NCI-H510A (cell line): ENCODE results near the gene MCF2L.
"Not testable (repeated sequence)": the region's sequence is repeated elsewhere in the genome, so short reads cannot be mapped to it uniquely, and the experiment has no call there.

Experiments
- DNase-seq: peaks from one replicate; lab custom pipeline; 2025; lab: John Stamatoyannopoulos, UW

Gene MCF2L

DNA sequence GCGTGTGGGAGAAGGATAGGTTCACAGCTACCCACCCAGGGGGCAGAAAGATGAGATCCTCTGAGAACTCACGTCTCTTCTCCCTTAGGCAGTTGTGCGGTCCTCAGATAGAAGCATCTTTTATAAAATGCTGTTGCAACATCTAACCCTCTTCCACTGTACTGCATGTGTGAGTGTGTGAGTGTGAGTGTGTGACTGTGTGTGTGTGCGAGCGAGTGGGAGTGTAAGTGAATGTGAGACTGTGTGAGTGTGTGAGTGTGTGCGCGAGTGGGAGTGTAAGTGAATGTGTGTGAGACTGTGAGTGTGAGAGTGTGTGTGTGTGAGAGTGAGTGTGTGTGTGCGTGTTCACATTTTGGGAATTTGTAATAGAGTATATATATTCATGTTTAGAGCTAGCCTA lies 81.0 kb downstream of the MCF2L start:
- DNase-seq: no peak

GRCh38 chr13:113050734-113051431 lies 81.9 kb downstream of the MCF2L start:
- no peak for DNase-seq

DNA sequence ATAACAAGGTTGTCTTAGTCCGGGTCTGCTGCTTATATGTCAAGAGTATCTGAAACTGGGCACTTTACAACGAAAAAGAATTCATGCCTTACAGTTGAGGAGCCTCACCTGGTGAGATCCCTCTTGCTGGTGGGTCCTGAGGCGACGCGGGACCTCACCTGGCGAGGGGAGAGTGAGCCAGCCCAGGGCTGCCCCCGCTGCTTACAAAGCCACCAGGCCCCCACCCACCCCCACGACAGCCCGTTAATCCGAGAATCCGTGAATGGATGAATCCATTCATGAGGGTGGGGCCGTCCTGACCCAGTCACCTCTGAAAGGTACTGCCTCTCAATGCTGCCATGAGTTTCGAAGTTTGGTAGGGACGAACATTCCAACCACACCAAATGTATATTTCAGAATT lies 82.6 kb downstream of the MCF2L start:
- no peak for DNase-seq

- no peak for DNase-seq
Measured at GRCh38 chr13:113052206-113052605, 83.2 kb downstream of the MCF2L start.

- no peak for DNase-seq
Measured at GRCh38 chr13:113052971-113053370, 84.0 kb downstream of the MCF2L start.

GRCh38 chr13:113053376-113053775 lies 84.4 kb downstream of the MCF2L start:
- no peak for DNase-seq

- no peak for DNase-seq
Measured at GRCh38 chr13:113053801-113054604, 85.0 kb downstream of the MCF2L start.

DNA sequence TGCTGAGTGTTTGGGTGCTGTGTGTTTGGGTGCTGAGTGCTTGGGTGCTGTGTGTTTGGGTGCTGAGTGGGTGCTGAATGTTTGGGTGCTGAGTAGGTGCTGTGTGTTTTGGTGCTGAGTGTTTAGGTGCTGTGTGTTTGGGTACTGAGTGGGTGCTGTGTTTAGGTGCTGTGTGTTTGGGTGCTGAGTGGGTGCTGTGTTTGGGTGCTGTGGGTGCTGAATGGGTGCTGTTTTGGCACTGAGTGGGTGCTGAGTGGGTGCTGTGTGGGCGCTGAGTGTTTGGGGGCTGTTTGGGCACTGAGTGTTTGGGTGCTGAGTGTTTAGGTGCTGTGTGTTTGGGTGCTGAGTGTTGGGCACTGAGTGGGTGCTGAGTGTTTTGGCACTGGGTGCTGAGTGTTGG lies 88.1 kb downstream of the MCF2L start:
- DNase-seq: no peak

- not testable (repeated sequence) for DNase-seq
Measured at GRCh38 chr13:113057559-113057958, 88.5 kb downstream of the MCF2L start.

GRCh38 chr13:113058129-113058987 lies 89.3 kb downstream of the MCF2L start:
- no peak for DNase-seq

- DNase-seq: no peak
Measured at GRCh38 chr13:113058988-113059850, 90.2 kb downstream of the MCF2L start.

GRCh38 chr13:113059891-113060290 lies 90.9 kb downstream of the MCF2L start:
- DNase-seq: no peak

GRCh38 chr13:113060557-113061270 lies 91.7 kb downstream of the MCF2L start:
- DNase-seq: no peak

- no peak for DNase-seq
Measured at GRCh38 chr13:113061271-113061625, 92.2 kb downstream of the MCF2L start.

DNA sequence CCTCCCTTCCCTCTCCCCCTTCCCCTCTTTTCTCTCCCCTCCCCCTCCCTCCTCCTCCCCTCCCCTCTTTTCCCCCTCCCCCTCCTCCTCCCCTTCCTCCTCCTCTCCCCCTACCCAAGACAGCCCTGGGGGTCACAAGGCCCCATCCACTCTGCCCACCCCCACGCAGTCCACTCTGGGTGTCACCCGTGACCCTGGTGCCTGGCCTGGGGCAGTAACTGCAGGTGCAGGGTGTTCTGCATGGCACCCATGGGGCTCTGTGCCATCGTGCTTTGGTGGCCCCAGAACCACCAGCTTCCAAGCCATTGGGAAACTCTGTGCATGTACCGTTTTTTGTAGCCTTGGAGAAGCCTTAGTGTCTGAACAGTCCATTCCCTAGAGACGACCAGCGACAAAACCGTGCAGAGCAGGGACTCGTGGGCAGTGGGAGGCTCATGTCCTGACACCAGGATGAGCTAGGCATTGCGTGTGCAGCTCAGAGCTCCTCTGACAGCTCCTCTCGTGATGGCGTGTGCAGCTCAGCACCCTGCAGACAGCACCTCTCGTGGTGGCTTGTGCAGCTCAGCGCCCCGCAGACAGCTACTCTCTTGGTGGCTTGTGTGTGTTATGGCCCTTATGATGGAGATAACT lies 92.9 kb downstream of the MCF2L start:
- no peak for DNase-seq

DNA sequence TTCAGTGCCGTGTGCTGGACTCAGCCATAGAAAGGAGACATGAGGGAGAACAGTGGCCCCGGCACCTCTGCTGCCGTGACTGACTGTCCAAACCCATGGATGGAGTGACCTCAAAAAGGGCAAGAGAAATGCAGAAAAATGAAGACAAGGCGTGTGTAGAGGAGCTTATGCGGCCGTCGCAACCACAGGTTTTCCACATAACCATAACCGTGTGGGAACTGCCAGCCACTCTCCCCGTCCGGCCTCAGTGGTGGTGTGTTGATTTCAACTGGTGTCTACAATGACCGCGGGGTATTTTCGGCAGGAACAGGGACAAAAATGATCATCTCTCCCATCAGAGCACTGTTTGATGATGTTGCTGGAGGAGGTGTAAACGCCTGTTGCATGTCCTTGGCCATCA lies 93.7 kb downstream of the MCF2L start:
- DNase-seq: no peak

DNA sequence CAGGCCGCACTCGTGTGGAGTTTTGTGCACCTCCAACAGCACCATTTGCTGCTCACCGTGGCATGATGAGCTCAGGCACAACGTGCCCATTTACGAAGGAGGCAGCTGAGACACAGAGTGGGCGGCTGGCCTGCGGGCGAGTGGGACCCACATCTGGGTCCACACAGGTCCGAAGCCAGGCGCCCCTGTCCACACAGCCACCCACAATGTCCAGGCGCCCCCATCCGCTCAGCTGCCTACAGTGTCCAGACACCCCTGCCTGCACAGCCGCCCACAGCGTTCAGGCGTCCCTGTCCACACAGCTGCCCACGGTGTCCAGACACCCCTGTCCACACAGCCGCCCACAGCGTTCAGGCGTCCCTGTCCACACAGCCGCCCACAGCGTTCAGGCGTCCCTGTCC lies 94.1 kb downstream of the MCF2L start:
- no peak for DNase-seq

DNA sequence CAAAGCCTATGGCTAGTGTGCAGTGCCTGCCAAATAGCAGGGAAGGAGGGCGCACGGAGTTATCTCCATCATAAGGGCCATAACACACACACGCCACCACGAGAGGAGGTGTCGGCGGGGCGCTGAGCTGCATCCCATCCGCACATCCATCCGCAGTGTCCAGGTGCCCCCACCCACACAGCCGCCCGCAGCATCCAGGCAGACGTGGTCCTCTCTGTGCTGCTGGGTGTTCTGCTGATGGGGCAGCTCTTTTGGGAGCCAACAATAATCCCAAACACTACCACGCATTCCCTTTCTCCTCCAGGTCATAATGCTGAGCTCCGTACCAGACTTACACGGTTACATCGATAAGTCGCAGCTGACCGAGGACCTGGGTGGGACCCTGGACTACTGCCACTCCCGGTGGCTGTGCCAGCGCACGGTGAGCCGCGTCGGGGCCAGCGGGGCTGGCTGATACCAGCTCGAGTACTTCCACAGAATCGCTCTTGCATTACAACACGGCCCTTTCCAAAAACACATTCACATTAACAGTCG lies 95.1 kb downstream of the MCF2L start:
- DNase-seq: no peak

DNA sequence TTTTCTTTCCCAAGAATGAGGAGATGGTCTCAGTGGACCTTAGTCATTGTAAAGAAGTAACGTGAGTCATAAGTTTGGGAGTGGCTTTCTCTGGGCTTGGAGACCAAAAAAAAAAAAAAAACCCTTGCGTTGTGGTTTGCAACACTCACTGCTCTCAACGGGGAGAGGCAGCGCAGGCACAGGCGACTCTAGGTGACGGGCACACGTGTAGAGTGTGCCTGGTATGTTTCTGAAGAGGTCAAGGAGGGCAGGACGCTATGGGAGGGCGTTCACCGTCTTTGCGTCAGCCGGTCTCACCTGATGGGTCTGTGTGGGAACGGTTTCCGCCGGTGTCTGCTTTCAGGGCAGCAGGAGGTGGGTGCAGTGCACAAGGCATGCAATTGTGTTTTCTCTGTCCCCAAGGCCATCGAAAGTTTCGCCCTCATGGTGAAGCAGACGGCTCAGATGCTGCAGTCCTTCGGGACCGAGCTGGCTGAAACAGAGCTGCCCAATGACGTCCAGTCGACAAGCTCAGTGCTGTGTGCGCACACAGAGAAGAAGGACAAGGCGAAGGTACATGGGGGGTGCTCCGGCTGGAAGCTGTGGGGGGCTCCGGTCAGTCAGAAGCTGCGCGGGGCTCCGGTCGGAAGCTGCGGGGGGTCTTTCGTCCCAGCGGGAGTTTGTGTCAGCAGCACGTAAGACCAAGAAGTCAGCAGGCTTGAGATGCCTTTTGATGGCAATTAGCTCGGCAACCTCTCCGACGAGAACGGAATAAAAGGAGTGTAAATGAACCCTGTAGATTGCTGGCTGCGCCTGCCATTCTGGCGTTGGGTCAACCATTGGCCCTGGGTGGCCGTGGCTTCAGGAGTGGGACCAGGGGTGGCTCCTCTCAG lies 95.8 kb downstream of the MCF2L start:
- DNase-seq: no peak
